GM19328 (cell line): ENCODE measurements around the gene VPS41.

Experiments
- ATAC-seq: cut with Tn5 transposase; IDR thresholded peaks from one replicate; pipeline ENCODE4 v1.9.1; 2021; ENCODE audit warnings: mild to moderate bottlenecking, moderate library complexity; ENCODE audit not compliant: unreplicated experiment

Gene VPS41

GRCh38 chr7:38817526-38817925 lies 91.5 kb downstream of the VPS41 start:
- ATAC-seq, result no peak

GRCh38 chr7:38813768-38814167 lies 95.2 kb downstream of the VPS41 start:
- no peak for ATAC-seq

GRCh38 chr7:38806912-38807311 lies 102.1 kb downstream of the VPS41 start:
- no peak for ATAC-seq

- no peak for ATAC-seq
Measured at GRCh38 chr7:38801786-38802185, 107.2 kb downstream of the VPS41 start.

- no peak for ATAC-seq
Measured at GRCh38 chr7:38798552-38799267, 110.3 kb downstream of the VPS41 start.

GRCh38 chr7:38796626-38797501 lies 112.1 kb downstream of the VPS41 start:
- no peak for ATAC-seq

- ATAC-seq, result no peak
Measured at GRCh38 chr7:38795593-38795992, 113.4 kb downstream of the VPS41 start.

GRCh38 chr7:38781991-38782390 lies 127.0 kb downstream of the VPS41 start:
- no peak for ATAC-seq

- no peak for ATAC-seq
Measured at GRCh38 chr7:38777609-38778008, 131.4 kb downstream of the VPS41 start.

- no peak for ATAC-seq
Measured at GRCh38 chr7:38775506-38776175, 133.3 kb downstream of the VPS41 start.

- ATAC-seq, result no peak
Measured at GRCh38 chr7:38773430-38773829, 135.6 kb downstream of the VPS41 start.

- no peak for ATAC-seq
Measured at GRCh38 chr7:38760226-38760625, 148.8 kb downstream of the VPS41 start.

- no peak for ATAC-seq
Measured at GRCh38 chr7:38759028-38759427, 150.0 kb downstream of the VPS41 start.

- no peak for ATAC-seq
Measured at GRCh38 chr7:38757931-38758330, 151.1 kb downstream of the VPS41 start.

GRCh38 chr7:38756521-38756920 lies 152.5 kb downstream of the VPS41 start:
- no peak for ATAC-seq

GRCh38 chr7:38753347-38753746 lies 155.6 kb downstream of the VPS41 start:
- no peak for ATAC-seq

GRCh38 chr7:38751416-38751815 lies 157.6 kb downstream of the VPS41 start:
- ATAC-seq, result no peak

GRCh38 chr7:38748056-38748610 lies 160.9 kb downstream of the VPS41 start:
- no peak for ATAC-seq

- ATAC-seq, result no peak
Measured at GRCh38 chr7:38746438-38746837, 162.6 kb downstream of the VPS41 start.

- no peak for ATAC-seq
Measured at GRCh38 chr7:38744746-38745145, 164.2 kb downstream of the VPS41 start.

- no peak for ATAC-seq
Measured at GRCh38 chr7:38743899-38744298, 165.1 kb downstream of the VPS41 start.
